ENCODE results near the gene ABCA4. TPM values are rescaled to one million over a fixed set of nuclear protein-coding genes. Genes with fewer than 3 reads are reported as not detected.

ABCA4 gene
- total and polyA plus RNA-seq, 7 experiments from 2014 or later: not detected

GRCh38 chr1:94101613-94102525 is 19.1 kb downstream of the ABCA4 start:
- H3K9me3 ChIP-seq (ENCODE audit: control insufficient read depth in 2 of 3, low read length in 3 of 3): no peaks in the 10 kb centered on the region
- Mint-ChIP-seq H3K4me1 (peaks cover 0 to 7% (median 0%) of the 10 kb centered on the region in 7 donors), H3K27ac (no peak overlapping the region), H3K36me3 (no peaks in the 10 kb centered on the region), H3K9me3 (no peaks in the 10 kb centered on the region), H3K27me3 (peaks cover 16 to 42% (median 29%) of the 10 kb centered on the region in 5 donors), H3K4me3 (no peak overlapping the region)
- ChIA-PET POLR2A (no interaction called here), CTCF (no interaction called here)
- no peaks in the 10 kb centered on the region for H3K27me3 ChIP-seq (ENCODE audit: control insufficient read depth in 2 of 2, insufficient read depth in 2 of 2, low read length in 2 of 2)
- ATAC-seq: peak; percentile 35
- no peaks in the 10 kb centered on the region for H3K4me1 ChIP-seq (ENCODE audit: control insufficient read depth in 2 of 2, insufficient read depth in 2 of 2, low read length in 2 of 2)
- no peak overlapping the region for H3K27ac ChIP-seq (ENCODE audit: low read depth, low read length)
- H3K36me3 ChIP-seq (ENCODE audit: control insufficient read depth in 2 of 3, insufficient read depth in 3 of 3, low read length in 3 of 3): no peaks in the 10 kb centered on the region
- intact Hi-C loops (cut with micrococcal nuclease): no loop called here
- DNase-seq: no peak
- H3K4me3 ChIP-seq (ENCODE audit: low read length): no peak overlapping the region

- ChIA-PET POLR2A (no interaction called here), CTCF (no interaction called here)
- DNase-seq: no peak
- H3K4me3 Mint-ChIP-seq: no peak overlapping the region
- peaks cover 14 to 42% (median 21%) of the 10 kb centered on the region in 5 donors for H3K27me3 Mint-ChIP-seq
- H3K27ac Mint-ChIP-seq: no peak overlapping the region
- Histone ChIP-seq H3K36me3 (ENCODE audit: control insufficient read depth in 2 of 3, insufficient read depth in 3 of 3, low read length in 3 of 3) (no peaks in the 10 kb centered on the region), H3K27me3 (ENCODE audit: control insufficient read depth in 2 of 2, insufficient read depth in 2 of 2, low read length in 2 of 2) (no peaks in the 10 kb centered on the region), H3K4me1 (ENCODE audit: control insufficient read depth in 2 of 2, insufficient read depth in 2 of 2, low read length in 2 of 2) (no peaks in the 10 kb centered on the region), H3K27ac (ENCODE audit: low read depth, low read length) (no peak overlapping the region), H3K4me3 (ENCODE audit: low read length) (no peak overlapping the region), H3K9me3 (ENCODE audit: control insufficient read depth in 2 of 3, low read length in 3 of 3) (no peaks in the 10 kb centered on the region)
- ATAC-seq: no peak
- no peaks in the 10 kb centered on the region for H3K9me3 Mint-ChIP-seq
- no peaks in the 10 kb centered on the region for H3K36me3 Mint-ChIP-seq
- peaks cover 0 to 3% (median 0%) of the 10 kb centered on the region in 7 donors for H3K4me1 Mint-ChIP-seq
- intact Hi-C loops (cut with micrococcal nuclease): no loop called here
Measured at GRCh38 chr1:94100785-94101612, 19.9 kb downstream of the ABCA4 start.

- Histone ChIP-seq H3K4me3 (ENCODE audit: low read length) (no peak overlapping the region), H3K4me1 (ENCODE audit: control insufficient read depth in 2 of 2, insufficient read depth in 2 of 2, low read length in 2 of 2) (no peaks in the 10 kb centered on the region), H3K27me3 (ENCODE audit: control insufficient read depth in 2 of 2, insufficient read depth in 2 of 2, low read length in 2 of 2) (no peaks in the 10 kb centered on the region), H3K36me3 (ENCODE audit: control insufficient read depth in 2 of 3, insufficient read depth in 3 of 3, low read length in 3 of 3) (no peaks in the 10 kb centered on the region), H3K9me3 (ENCODE audit: control insufficient read depth in 2 of 3, low read length in 3 of 3) (no peaks in the 10 kb centered on the region), H3K27ac (ENCODE audit: low read depth, low read length) (no peak overlapping the region)
- POLR2A ChIA-PET: no interaction called here
- H3K27ac Mint-ChIP-seq: no peak overlapping the region
- no peaks in the 10 kb centered on the region for H3K4me1 Mint-ChIP-seq
- CTCF ChIA-PET: no interaction called here
- H3K4me3 Mint-ChIP-seq: no peak overlapping the region
- ATAC-seq (no peak), DNase-seq (no peak)
- peaks cover 12 to 46% (median 17%) of the 10 kb centered on the region in 5 donors for H3K27me3 Mint-ChIP-seq
- intact Hi-C loops (cut with micrococcal nuclease): no loop called here
- H3K9me3 Mint-ChIP-seq: no peaks in the 10 kb centered on the region
- H3K36me3 Mint-ChIP-seq: no peaks in the 10 kb centered on the region
Measured at GRCh38 chr1:94100129-94100784, 20.7 kb downstream of the ABCA4 start.

GRCh38 chr1:94099303-94099702 is 21.6 kb downstream of the ABCA4 start:
- no peak for ATAC-seq
- Mint-ChIP-seq H3K4me3 (no peak overlapping the region), H3K27ac (no peak overlapping the region), H3K4me1 (peaks cover 0 to 3% (median 2%) of the 10 kb centered on the region in 7 donors), H3K9me3 (no peaks in the 10 kb centered on the region), H3K36me3 (no peaks in the 10 kb centered on the region), H3K27me3 (peaks cover 5 to 40% (median 10%) of the 10 kb centered on the region in 5 donors)
- H3K4me3 ChIP-seq (ENCODE audit: low read length): no peak overlapping the region
- intact Hi-C loops (cut with micrococcal nuclease): no loop called here
- no peaks in the 10 kb centered on the region for H3K4me1 ChIP-seq (ENCODE audit: control insufficient read depth in 2 of 2, insufficient read depth in 2 of 2, low read length in 2 of 2)
- no peak overlapping the region for H3K27ac ChIP-seq (ENCODE audit: low read depth, low read length)
- H3K27me3 ChIP-seq (ENCODE audit: control insufficient read depth in 2 of 2, insufficient read depth in 2 of 2, low read length in 2 of 2): no peaks in the 10 kb centered on the region
- no peak for DNase-seq
- CTCF ChIA-PET: no interaction called here
- H3K36me3 ChIP-seq (ENCODE audit: control insufficient read depth in 2 of 3, insufficient read depth in 3 of 3, low read length in 3 of 3): no peaks in the 10 kb centered on the region
- no peaks in the 10 kb centered on the region for H3K9me3 ChIP-seq (ENCODE audit: control insufficient read depth in 2 of 3, low read length in 3 of 3)
- POLR2A ChIA-PET: no interaction called here

GRCh38 chr1:94098585-94099111 is 22.3 kb downstream of the ABCA4 start:
- intact Hi-C loops (cut with micrococcal nuclease): no loop called here
- H3K9me3 ChIP-seq (ENCODE audit: control insufficient read depth in 2 of 3, low read length in 3 of 3): no peaks in the 10 kb centered on the region
- no peak overlapping the region for H3K27ac ChIP-seq (ENCODE audit: low read depth, low read length)
- DNase-seq (no peak), ATAC-seq (no peak)
- ChIA-PET CTCF (no interaction called here), POLR2A (no interaction called here)
- peaks cover 5 to 36% (median 10%) of the 10 kb centered on the region in 5 donors for H3K27me3 Mint-ChIP-seq
- H3K4me3 ChIP-seq (ENCODE audit: low read length): no peak overlapping the region
- no peaks in the 10 kb centered on the region for H3K36me3 ChIP-seq (ENCODE audit: control insufficient read depth in 2 of 3, insufficient read depth in 3 of 3, low read length in 3 of 3)
- no peaks in the 10 kb centered on the region for H3K9me3 Mint-ChIP-seq
- peaks cover 0 to 9% (median 6%) of the 10 kb centered on the region in 7 donors for H3K4me1 Mint-ChIP-seq
- H3K36me3 Mint-ChIP-seq: no peaks in the 10 kb centered on the region
- no peaks in the 10 kb centered on the region for H3K27me3 ChIP-seq (ENCODE audit: control insufficient read depth in 2 of 2, insufficient read depth in 2 of 2, low read length in 2 of 2)
- no peaks in the 10 kb centered on the region for H3K4me1 ChIP-seq (ENCODE audit: control insufficient read depth in 2 of 2, insufficient read depth in 2 of 2, low read length in 2 of 2)
- H3K27ac Mint-ChIP-seq: no peak overlapping the region
- H3K4me3 Mint-ChIP-seq: no peak overlapping the region

- Mint-ChIP-seq H3K36me3 (no peaks in the 10 kb centered on the region), H3K4me1 (peaks cover 4 to 21% (median 10%) of the 10 kb centered on the region in 7 donors), H3K27me3 (peaks cover 0 to 22% (median 4%) of the 10 kb centered on the region in 5 donors), H3K27ac (no peak overlapping the region), H3K9me3 (no peaks in the 10 kb centered on the region), H3K4me3 (no peak overlapping the region)
- no peaks in the 10 kb centered on the region for H3K27me3 ChIP-seq (ENCODE audit: control insufficient read depth in 2 of 2, insufficient read depth in 2 of 2, low read length in 2 of 2)
- H3K9me3 ChIP-seq (ENCODE audit: control insufficient read depth in 2 of 3, low read length in 3 of 3): no peaks in the 10 kb centered on the region
- H3K36me3 ChIP-seq (ENCODE audit: control insufficient read depth in 2 of 3, insufficient read depth in 3 of 3, low read length in 3 of 3): no peaks in the 10 kb centered on the region
- no peak overlapping the region for H3K27ac ChIP-seq (ENCODE audit: low read depth, low read length)
- no peak overlapping the region for H3K4me3 ChIP-seq (ENCODE audit: low read length)
- no peak for ATAC-seq
- intact Hi-C loops (cut with micrococcal nuclease): no loop called here
- no peaks in the 10 kb centered on the region for H3K4me1 ChIP-seq (ENCODE audit: control insufficient read depth in 2 of 2, insufficient read depth in 2 of 2, low read length in 2 of 2)
- CTCF ChIA-PET: no interaction called here
- DNase-seq: no peak
- POLR2A ChIA-PET: no interaction called here
Measured at GRCh38 chr1:94096797-94097549, 24.0 kb downstream of the ABCA4 start.

Data from naive thymus-derived CD4-positive, alpha-beta T cell (primary cell).